ENCODE data around the gene CTNNBL1.

- no peak for TF ChIP-seq CTCF (conservative IDR thresholded peaks at IDR 0.05; ENCODE audit: low read depth in 2 of 2)
- TF ChIP-seq CREB1 (CRISPR knock-in tag; IDR thresholded peaks at IDR 0.05; ENCODE audit: low read depth) = no peak
- TF ChIP-seq EZH2 (IDR thresholded peaks at IDR 0.05; ENCODE audit: low read depth, unreplicated experiment) = no peak
- no peak for TF ChIP-seq EZH2phosphoT487 (IDR thresholded peaks at IDR 0.05; ENCODE audit: unreplicated experiment)
- no peak for TF ChIP-seq POLR2AphosphoS5 (IDR thresholded peaks at IDR 0.05; ENCODE audit: low read depth)
- no peak for TF ChIP-seq REST (IDR thresholded peaks at IDR 0.05; ENCODE audit: unreplicated experiment)
- TF ChIP-seq ETS1 (IDR thresholded peaks at IDR 0.05) = no peak
- TF ChIP-seq STAT1 (IDR thresholded peaks at IDR 0.05; ENCODE audit: unreplicated experiment) = no peak
- TF ChIP-seq ZNF114 (CRISPR knock-in tag; IDR thresholded peaks at IDR 0.05) = no peak
- TF ChIP-seq JUNB (IDR thresholded peaks at IDR 0.05; ENCODE audit: unreplicated experiment) = no peak
- no peak for TF ChIP-seq ZNF462 (CRISPR knock-in tag; IDR thresholded peaks at IDR 0.05)
These were observed 32.5 kb downstream of the CTNNBL1 start for GRCh38 chr20:37726321-37726720.

Measured in GM23338 (cell line).